NCI-H524 treated with DMSO at 0.1 percent for 48 hours (cell line): Measurements from ENCODE around the gene FBXL17.

Experiments used
- DNase-seq: peaks from one replicate; lab custom pipeline; 2025; lab: John Stamatoyannopoulos, UW

The FBXL17 gene

GRCh38 chr5:107990881-107991810, 390.8 kb downstream of the FBXL17 start:
- no peak for DNase-seq

GRCh38 chr5:107985144-107985543, 396.8 kb downstream of the FBXL17 start:
- DNase-seq, result no peak

- DNase-seq, result no peak
Observed at GRCh38 chr5:107982703-107983425, 399.0 kb downstream of the FBXL17 start.

GRCh38 chr5:107980923-107981692, 400.8 kb downstream of the FBXL17 start:
- no peak for DNase-seq

GRCh38 chr5:107979900-107980299, 402.0 kb downstream of the FBXL17 start:
- no peak for DNase-seq

- DNase-seq, result no peak
Observed at GRCh38 chr5:107979291-107979690, 402.6 kb downstream of the FBXL17 start.

- DNase-seq, result no peak
Observed at GRCh38 chr5:107977550-107978071, 404.3 kb downstream of the FBXL17 start.

- no peak for DNase-seq
Observed at GRCh38 chr5:107975568-107975967, 406.3 kb downstream of the FBXL17 start.

GRCh38 chr5:107971846-107972245, 410.1 kb downstream of the FBXL17 start:
- no peak for DNase-seq

- no peak for DNase-seq
Observed at GRCh38 chr5:107969847-107970246, 412.1 kb downstream of the FBXL17 start.

- no peak for DNase-seq
Observed at GRCh38 chr5:107968998-107969397, 412.9 kb downstream of the FBXL17 start.

- DNase-seq, result no peak
Observed at GRCh38 chr5:107968406-107968843, 413.5 kb downstream of the FBXL17 start.

GRCh38 chr5:107966201-107966600, 415.7 kb downstream of the FBXL17 start:
- DNase-seq, result no peak

GRCh38 chr5:107964722-107965121, 417.2 kb downstream of the FBXL17 start:
- no peak for DNase-seq

- DNase-seq, result no peak
Observed at GRCh38 chr5:107959573-107960279, 422.2 kb downstream of the FBXL17 start.

- no peak for DNase-seq
Observed at GRCh38 chr5:107958861-107959260, 423.0 kb downstream of the FBXL17 start.

- no peak for DNase-seq
Observed at GRCh38 chr5:107958432-107958831, 423.5 kb downstream of the FBXL17 start.

GRCh38 chr5:107957051-107957450, 424.8 kb downstream of the FBXL17 start:
- DNase-seq, result no peak

GRCh38 chr5:107955321-107955720, 426.6 kb downstream of the FBXL17 start:
- no peak for DNase-seq

- DNase-seq, result no peak
Observed at GRCh38 chr5:107954254-107954653, 427.6 kb downstream of the FBXL17 start.

GRCh38 chr5:107952450-107952849, 429.4 kb downstream of the FBXL17 start:
- no peak for DNase-seq
